Astrocyte (in vitro differentiated cells and primary cell): Measurements from ENCODE around the gene SET.

ENCODE experiments used
- EZH2 ChIP-seq: IDR thresholded peaks from 2 replicates; pipeline ENCODE4 v1.6.1; 2012; ENCODE audit warnings: mild to moderate bottlenecking, low read length, inconsistent platforms; ENCODE audit not compliant: insufficient read depth
- TF ChIP-seq, protein P1 (sequence below): IDR thresholded peaks from 2 replicates; pipeline ENCODE4 v1.5.1; 2011; ENCODE audit warnings: low read depth, mild to moderate bottlenecking, inconsistent platforms, low read length, moderate library complexity; ENCODE audit not compliant: insufficient read depth

DNA sequence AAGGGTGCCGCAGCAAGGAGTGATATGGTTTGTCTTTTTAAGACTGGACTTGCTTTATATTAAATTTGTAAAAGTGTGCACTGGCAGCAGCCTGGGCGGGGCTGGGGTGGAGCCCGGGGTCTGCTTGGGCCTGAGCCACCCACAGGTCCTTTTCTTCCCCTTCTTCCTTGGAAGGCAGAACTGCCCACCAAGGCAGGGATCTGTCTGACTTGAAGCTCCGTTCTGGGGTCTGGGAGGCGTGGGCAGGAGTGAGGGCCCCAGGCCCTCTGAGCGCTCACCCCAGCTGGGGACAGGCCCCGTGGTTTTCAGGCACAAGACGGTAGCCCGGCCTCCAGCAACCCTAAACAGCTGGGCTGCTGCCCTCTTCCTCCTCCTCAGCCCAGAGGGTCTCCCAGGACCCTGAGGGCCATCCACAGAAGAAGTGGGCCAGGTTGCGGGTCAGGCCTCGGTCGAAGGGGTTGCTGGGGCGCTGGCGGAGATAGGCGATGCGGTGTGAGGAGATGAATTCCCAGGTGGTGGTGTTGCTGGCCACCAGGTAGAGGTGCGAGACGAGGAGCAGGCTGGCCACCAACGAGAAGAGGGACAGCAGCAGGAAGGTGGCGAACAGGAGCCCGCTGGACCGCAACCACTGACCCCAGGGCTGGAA is 31.9 kb downstream of the SET start:
- TF ChIP-seq, protein P1, sequence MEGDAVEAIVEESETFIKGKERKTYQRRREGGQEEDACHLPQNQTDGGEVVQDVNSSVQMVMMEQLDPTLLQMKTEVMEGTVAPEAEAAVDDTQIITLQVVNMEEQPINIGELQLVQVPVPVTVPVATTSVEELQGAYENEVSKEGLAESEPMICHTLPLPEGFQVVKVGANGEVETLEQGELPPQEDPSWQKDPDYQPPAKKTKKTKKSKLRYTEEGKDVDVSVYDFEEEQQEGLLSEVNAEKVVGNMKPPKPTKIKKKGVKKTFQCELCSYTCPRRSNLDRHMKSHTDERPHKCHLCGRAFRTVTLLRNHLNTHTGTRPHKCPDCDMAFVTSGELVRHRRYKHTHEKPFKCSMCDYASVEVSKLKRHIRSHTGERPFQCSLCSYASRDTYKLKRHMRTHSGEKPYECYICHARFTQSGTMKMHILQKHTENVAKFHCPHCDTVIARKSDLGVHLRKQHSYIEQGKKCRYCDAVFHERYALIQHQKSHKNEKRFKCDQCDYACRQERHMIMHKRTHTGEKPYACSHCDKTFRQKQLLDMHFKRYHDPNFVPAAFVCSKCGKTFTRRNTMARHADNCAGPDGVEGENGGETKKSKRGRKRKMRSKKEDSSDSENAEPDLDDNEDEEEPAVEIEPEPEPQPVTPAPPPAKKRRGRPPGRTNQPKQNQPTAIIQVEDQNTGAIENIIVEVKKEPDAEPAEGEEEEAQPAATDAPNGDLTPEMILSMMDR: no peak
- no peak for TF ChIP-seq EZH2
